ENCODE results near the gene SCN1A. TPM values are rescaled to one million over a fixed set of nuclear protein-coding genes. Genes with fewer than 3 reads are reported as not detected.

The SCN1A gene
- total and polyA plus RNA-seq, 2 donors: 0.32 TPM; not detected in 1

- no peak for DNase-seq (ENCODE audit: extremely low spot score)
- WGBS: 86% methylated on average over 4 of the region's 4 CpGs
- Histone ChIP-seq H3K36me3 (ENCODE audit: insufficient read depth) (no peaks in the 10 kb centered on the region), H3K27ac (ENCODE audit: low read depth) (no peak overlapping the region), H3K4me3 (ENCODE audit: low read depth, low read length) (no peak overlapping the region), H3K4me1 (ENCODE audit: insufficient read depth) (no peaks in the 10 kb centered on the region)
Observed at GRCh38 chr2:165961818-165962217, 166.0 kb downstream of the SCN1A start.

GRCh38 chr2:165959371-165959770 lies 168.4 kb downstream of the SCN1A start:
- Histone ChIP-seq H3K27ac (ENCODE audit: low read depth) (no peak overlapping the region), H3K36me3 (ENCODE audit: insufficient read depth) (no peaks in the 10 kb centered on the region), H3K4me3 (ENCODE audit: low read depth, low read length) (no peak overlapping the region), H3K4me1 (ENCODE audit: insufficient read depth) (no peaks in the 10 kb centered on the region)
- no peak for DNase-seq (ENCODE audit: extremely low spot score)
- 80% methylated on average over 4 of the region's 4 CpGs for WGBS

DNA sequence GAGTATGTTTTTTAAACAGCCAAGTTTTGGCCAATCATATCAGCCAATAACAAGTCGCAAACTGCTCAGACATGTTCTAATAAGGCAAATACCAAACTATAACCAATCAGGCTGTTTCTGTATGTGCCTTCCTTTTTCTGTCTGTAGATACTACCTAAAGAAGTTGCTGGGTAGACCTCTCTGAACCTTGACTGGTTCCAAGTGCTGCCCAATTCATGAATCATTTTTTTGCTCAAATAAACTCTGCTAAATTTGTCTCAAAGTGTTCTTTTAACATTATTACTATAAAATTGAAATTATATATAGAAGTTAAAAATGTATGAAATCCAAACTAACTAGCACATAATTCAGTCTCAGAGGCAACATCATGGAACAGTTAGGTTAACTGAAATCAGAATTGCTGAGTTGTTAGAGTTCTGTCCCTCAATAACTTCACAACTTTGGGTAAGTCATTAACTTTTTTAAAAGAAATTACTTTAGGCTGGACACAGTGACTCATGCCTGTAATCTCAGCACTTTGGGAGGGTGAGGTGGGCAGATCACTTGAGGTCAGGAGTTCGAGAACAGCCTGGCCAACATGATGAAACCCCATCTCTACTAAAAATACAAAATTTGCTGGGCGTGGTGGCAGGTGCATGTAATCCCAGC lies 169.4 kb downstream of the SCN1A start:
- Histone ChIP-seq H3K4me3 (ENCODE audit: low read depth, low read length) (no peak overlapping the region), H3K27ac (ENCODE audit: low read depth) (no peak overlapping the region), H3K36me3 (ENCODE audit: insufficient read depth) (no peaks in the 10 kb centered on the region), H3K4me1 (ENCODE audit: insufficient read depth) (no peaks in the 10 kb centered on the region)
- WGBS: 92% methylated on average over 3 of the region's 3 CpGs
- no peak for DNase-seq (ENCODE audit: extremely low spot score)

- no peaks in the 10 kb centered on the region for H3K36me3 ChIP-seq (ENCODE audit: insufficient read depth)
- H3K4me3 ChIP-seq (ENCODE audit: low read depth, low read length): no peak overlapping the region
- H3K27ac ChIP-seq (ENCODE audit: low read depth): no peak overlapping the region
- 82% methylated on average over 60 of the region's 60 CpGs for WGBS
- H3K4me1 ChIP-seq (ENCODE audit: insufficient read depth): no peaks in the 10 kb centered on the region
- no peak for DNase-seq (ENCODE audit: extremely low spot score)
Observed at GRCh38 chr2:165957030-165957675, 170.7 kb downstream of the SCN1A start.

DNA sequence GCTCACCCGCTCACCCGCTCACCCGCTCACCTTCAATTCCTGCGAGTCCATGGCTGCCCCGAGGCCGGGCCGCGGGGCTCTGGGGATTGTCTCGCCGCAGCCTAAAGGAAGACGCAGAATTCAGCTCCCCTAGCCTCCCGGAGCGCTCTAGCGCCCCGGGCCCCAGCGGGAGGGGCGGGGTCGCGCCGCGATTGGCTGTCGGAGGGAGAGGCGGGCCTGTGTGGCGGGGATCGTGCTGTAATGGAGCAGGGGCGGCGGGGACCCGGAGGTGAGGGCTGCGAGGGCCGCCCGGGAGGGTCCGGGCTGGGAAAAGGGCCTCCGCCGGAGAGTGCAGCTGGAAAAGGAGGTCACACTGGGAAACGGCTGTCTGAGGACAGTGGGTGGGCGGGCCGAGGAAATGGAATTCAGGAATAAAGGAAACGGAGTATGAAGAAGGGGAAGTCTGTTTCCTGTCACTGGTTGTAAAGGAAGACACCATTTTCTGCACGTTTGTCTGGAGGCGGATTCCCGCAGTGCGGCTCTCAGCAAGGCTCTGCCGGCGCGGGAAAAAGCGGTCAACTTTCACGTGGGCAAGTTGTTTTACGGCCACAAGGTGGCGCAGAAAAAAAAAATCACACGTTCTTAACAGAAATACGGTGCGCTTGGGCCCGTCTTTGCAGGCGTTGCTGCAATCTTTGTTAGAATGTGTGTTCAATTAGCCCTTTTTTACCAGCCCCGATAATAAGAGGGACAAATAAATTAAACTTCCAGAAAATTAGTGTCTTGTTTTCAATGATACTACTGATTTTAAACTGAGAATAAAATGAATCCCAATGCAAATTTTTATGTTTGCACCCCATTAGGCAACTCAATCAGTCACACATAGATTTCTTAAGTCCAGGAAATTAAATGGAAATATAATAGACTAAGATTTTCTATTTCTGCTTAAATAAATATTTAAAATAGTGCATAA lies 173.9 kb downstream of the SCN1A start, which contains the start of gene TTC21B:
TTC21B (minus strand) TSS at position 122 of the 952 bp plus-strand sequence; CDS start at position 51, 71 bp downstream.
- peak within 1 kb of the TSS; percentile 96 for H3K27ac ChIP-seq (ENCODE audit: low read depth)
- peak; percentile 88 for DNase-seq (ENCODE audit: extremely low spot score)
- under 1% methylated on average over 55 of the region's 55 CpGs for WGBS

GRCh38 chr2:165953306-165953654 lies 174.5 kb downstream of the SCN1A start:
- Histone ChIP-seq H3K4me1 (ENCODE audit: insufficient read depth) (peaks cover 1% of the 10 kb centered on the region), H3K27ac (ENCODE audit: low read depth) (peak overlapping the region; percentile 96), H3K36me3 (ENCODE audit: insufficient read depth) (no peaks in the 10 kb centered on the region), H3K4me3 (ENCODE audit: low read depth, low read length) (peak overlapping the region; percentile 88)
- under 1% methylated on average over 24 of the region's 24 CpGs for WGBS
- DNase-seq (ENCODE audit: extremely low spot score): peak; percentile 25

More for the DNA sequence above, 173.9 kb downstream of the SCN1A start, which contains the start of gene TTC21B:
- Histone ChIP-seq H3K4me1 (ENCODE audit: insufficient read depth) (peaks cover 1% of the 10 kb centered on the region), H3K4me3 (ENCODE audit: low read depth, low read length) (peak within 1 kb of the TSS; percentile 88), H3K36me3 (ENCODE audit: insufficient read depth) (no peaks in the 10 kb centered on the region)

DNA sequence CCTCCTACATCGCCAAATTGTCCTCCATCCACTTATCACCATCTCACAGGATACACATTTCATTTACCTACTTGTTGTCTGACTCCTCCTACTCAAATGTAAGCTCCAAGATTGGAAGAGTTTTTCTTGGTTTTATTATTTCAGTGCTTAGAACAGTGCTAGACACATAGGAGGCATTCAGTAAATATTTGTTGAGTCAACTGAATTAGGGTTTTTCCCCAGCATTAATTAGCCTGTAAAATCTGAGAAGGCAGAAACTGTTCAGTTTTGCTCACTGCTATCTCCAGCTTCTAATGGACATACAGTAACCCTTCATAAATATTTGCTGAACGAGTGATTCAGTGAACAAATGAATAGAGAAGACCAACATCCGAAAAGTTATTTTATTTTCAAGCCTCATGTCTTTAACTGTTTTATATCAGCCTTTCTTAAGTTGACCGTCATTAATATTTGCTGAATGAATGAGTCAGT lies 175.0 kb downstream of the SCN1A start:
- Histone ChIP-seq H3K4me3 (ENCODE audit: low read depth, low read length) (peak overlapping the region; percentile 88), H3K4me1 (ENCODE audit: insufficient read depth) (peaks cover 1% of the 10 kb centered on the region), H3K27ac (ENCODE audit: low read depth) (no peak overlapping the region), H3K36me3 (ENCODE audit: insufficient read depth) (no peaks in the 10 kb centered on the region)
- peak; percentile 32 for DNase-seq (ENCODE audit: extremely low spot score)
- 15% methylated on average over 4 of the region's 4 CpGs for WGBS

GRCh38 chr2:165952085-165952484 lies 175.7 kb downstream of the SCN1A start:
- no peak for DNase-seq (ENCODE audit: extremely low spot score)
- Histone ChIP-seq H3K27ac (ENCODE audit: low read depth) (no peak overlapping the region), H3K36me3 (ENCODE audit: insufficient read depth) (peaks cover 1% of the 10 kb centered on the region), H3K4me3 (ENCODE audit: low read depth, low read length) (no peak overlapping the region), H3K4me1 (ENCODE audit: insufficient read depth) (peaks cover 1% of the 10 kb centered on the region)
- 2% methylated on average over 1 of the region's 1 CpG for WGBS

DNA sequence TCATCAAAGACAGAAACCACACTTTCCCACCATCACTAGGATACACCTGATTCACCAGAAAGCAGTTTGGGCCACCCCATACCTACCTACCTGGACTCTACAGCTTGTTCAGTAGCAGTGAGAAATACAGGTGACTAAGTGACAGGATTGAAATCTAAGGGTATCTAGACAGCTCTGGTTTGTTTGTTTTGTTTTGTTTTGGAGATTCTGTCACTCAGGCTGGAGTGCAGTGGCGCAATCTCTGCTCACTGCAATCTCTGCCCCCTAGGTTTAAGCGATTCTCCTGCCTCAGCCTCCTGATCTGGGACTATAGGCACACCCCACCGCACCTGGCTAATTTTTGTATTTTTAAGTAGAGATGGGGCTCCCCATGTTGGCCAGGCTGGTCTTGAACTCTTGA lies 177.4 kb downstream of the SCN1A start:
- no peak overlapping the region for H3K27ac ChIP-seq (ENCODE audit: low read depth)
- peaks cover 1% of the 10 kb centered on the region for H3K4me1 ChIP-seq (ENCODE audit: insufficient read depth)
- H3K4me3 ChIP-seq (ENCODE audit: low read depth, low read length): no peak overlapping the region
- WGBS: 96% methylated on average over 3 of the region's 3 CpGs
- H3K36me3 ChIP-seq (ENCODE audit: insufficient read depth): peaks cover 1% of the 10 kb centered on the region
- DNase-seq (ENCODE audit: extremely low spot score): no peak

DNA sequence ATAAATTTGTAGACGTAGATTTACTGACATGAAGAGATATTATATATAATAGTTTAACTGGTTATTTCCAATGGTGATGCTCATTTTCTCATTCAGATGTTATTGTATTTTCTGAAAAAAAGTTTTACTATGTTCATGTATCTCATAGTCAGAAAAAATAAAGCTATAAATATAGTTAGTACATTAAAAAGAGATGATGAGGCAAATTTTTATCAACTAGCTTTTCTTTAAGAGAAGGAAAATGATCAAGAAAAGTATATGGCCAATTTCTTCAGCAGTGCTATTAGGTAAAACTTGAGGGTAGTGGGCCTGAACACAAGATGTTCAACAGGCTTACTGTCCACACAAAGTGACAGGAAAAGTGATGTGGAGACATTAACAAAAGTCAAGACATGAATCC lies 186.0 kb downstream of the SCN1A start:
- no peak overlapping the region for H3K4me3 ChIP-seq (ENCODE audit: low read depth, low read length)
- DNase-seq (ENCODE audit: extremely low spot score): no peak
- H3K4me1 ChIP-seq (ENCODE audit: insufficient read depth): no peaks in the 10 kb centered on the region
- peaks cover 4% of the 10 kb centered on the region for H3K36me3 ChIP-seq (ENCODE audit: insufficient read depth)
- H3K27ac ChIP-seq (ENCODE audit: low read depth): no peak overlapping the region
- 96% methylated on average over 1 of the region's 1 CpG for WGBS

DNA sequence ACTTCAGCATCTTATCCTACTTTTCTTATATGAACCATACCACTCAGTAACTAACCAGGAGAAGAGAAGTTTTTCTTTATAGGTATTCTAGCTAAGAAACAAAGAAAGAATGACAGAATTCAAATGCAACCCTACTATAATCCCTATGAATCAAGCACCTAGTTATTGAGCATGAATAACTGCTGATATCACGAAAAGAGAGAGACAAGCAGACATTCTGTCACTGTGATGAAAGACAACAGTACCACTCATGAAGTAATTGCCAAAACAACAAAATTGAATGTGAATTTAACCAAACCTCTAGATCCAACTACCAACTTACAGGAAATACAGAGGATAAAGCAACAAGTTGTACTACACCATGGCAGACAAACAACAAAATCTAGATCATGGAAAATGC lies 189.6 kb downstream of the SCN1A start:
- 88% methylated on average over 1 of the region's 1 CpG for WGBS
- DNase-seq (ENCODE audit: extremely low spot score): no peak

More for the DNA sequence above, 189.6 kb downstream of the SCN1A start:
- peaks cover 4% of the 10 kb centered on the region for H3K36me3 ChIP-seq (ENCODE audit: insufficient read depth)
- no peak overlapping the region for H3K27ac ChIP-seq (ENCODE audit: low read depth)
- H3K4me3 ChIP-seq (ENCODE audit: low read depth, low read length): no peak overlapping the region
- H3K4me1 ChIP-seq (ENCODE audit: insufficient read depth): no peaks in the 10 kb centered on the region

All from urinary bladder (tissue), 4 donors.